ENCODE data around the gene KRT73.

- no peak for TF ChIP-seq EP300 (IDR thresholded peaks at IDR 0.05; ENCODE audit: borderline replicate concordance)
- no peak for TF ChIP-seq FOXM1 (IDR thresholded peaks at IDR 0.05; ENCODE audit: borderline replicate concordance, low read depth)
- TF ChIP-seq YY1 (IDR thresholded peaks at IDR 0.05; ENCODE audit: low read depth), result no peak
- TF ChIP-seq RAD21 (IDR thresholded peaks at IDR 0.05; ENCODE audit: low read depth), result no peak
- TF ChIP-seq TAF1 (IDR thresholded peaks at IDR 0.05; ENCODE audit: low read depth), result no peak
- TF ChIP-seq MAX (IDR thresholded peaks at IDR 0.05), result no peak
- TF ChIP-seq TEAD4 (IDR thresholded peaks at IDR 0.05), result no peak
- TF ChIP-seq NFIC (IDR thresholded peaks at IDR 0.05), result no peak
- no peak for TF ChIP-seq CEBPB (IDR thresholded peaks at IDR 0.05)
Observed at GRCh38 chr12:52582486-52582885, 35.9 kb downstream of the KRT73 start.

Data from Ishikawa (cell line).